Breast epithelium (tissue), 4 donors: ENCODE measurements around the gene TNRC18. TPM values are rescaled to one million over a fixed set of nuclear protein-coding genes. Genes with fewer than 3 reads are reported as not detected.

Experiments
- DNase-seq, 2 donors: peaks; one replicate each; pipeline ENCODE4 v3.0.0-alpha.2; 2019; ENCODE audit warnings: low spot score in 2 of 2
- H3K27ac ChIP-seq, 2 donors: fragments of 200-600 bp; sonication (generic) in 1 of 2; one replicate each; pipeline ENCODE4 v1.5.1; 2016 to 2019; ENCODE audit warnings: mild to moderate bottlenecking in 1 of 2
- H3K27me3 ChIP-seq, 2 donors: fragments of 200-600 bp; sonication (generic) in 1 of 2; one replicate each; pipeline versions ENCODE4 v1.5.1 to v1.6.0; 2017 to 2019; ENCODE audit warnings: control low read depth in 1 of 2, mild to moderate bottlenecking in 1 of 2
- H3K36me3 ChIP-seq: fragments of 200-600 bp; one replicate; pipeline ENCODE4 v1.5.1; 2019
- H3K4me1 ChIP-seq, 2 donors: fragments of 200-600 bp; sonication (generic); one replicate each; pipeline ENCODE4 v1.5.1; 2016 to 2019; ENCODE audit warnings: control low read depth in 1 of 2
- H3K4me3 ChIP-seq, 3 donors: fragments of 200-600 bp; sonication (generic); 1 replicate in 2 of 3; 2 replicates in 1 of 3; pipeline ENCODE4 v1.5.1; 2016 to 2019; ENCODE audit warnings: mild to moderate bottlenecking in 3 of 3, moderate library complexity in 2 of 3
- H3K9me3 ChIP-seq, 2 donors: fragments of 200-600 bp; sonication (generic) in 1 of 2; one replicate each; pipeline ENCODE4 v1.5.1; 2016 to 2019; ENCODE audit warnings: control low read depth in 1 of 2
- POLR2A ChIP-seq: fragments of 450-650 bp; IDR thresholded peaks from one replicate; pipeline ENCODE4 v1.6.1; 2016; ENCODE audit warnings: antibody characterized with exemption, mild to moderate bottlenecking, moderate library complexity
- POLR2AphosphoS5 ChIP-seq, 3 donors: sonication (generic); formaldehyde crosslinking; IDR thresholded peaks; one replicate each; pipeline ENCODE4 v1.6.1; 2017; ENCODE audit warnings: antibody characterized with exemption in 3 of 3
- intact Hi-C: fragments of 100-400 bp; cut with DNase I; formaldehyde crosslinking; loops from one replicate; pipeline ENCODE4 v1.15.1; 2023; ENCODE audit warnings: low total_unique reads
- total RNA-seq, 3 donors: library from RNA; depleted of rRNA; stranded (reverse); fragments of >200 nt; gene quantifications; one replicate each; pipeline ENCODE4 v1.1.0, GENCODE V29; 2016
- TF ChIP-seq, protein P1 (sequence below), 3 donors: fragments of 450-650 bp; IDR thresholded peaks; one replicate each; pipeline ENCODE4 v1.5.1; 2016 to 2017; ENCODE audit warnings: antibody characterized with exemption in 3 of 3, mild to moderate bottlenecking in 3 of 3, moderate library complexity in 3 of 3

TNRC18 gene
- total RNA-seq, 3 donors from 2014 or later, result 32.2 to 72.4 (median 36.9) TPM

DNA sequence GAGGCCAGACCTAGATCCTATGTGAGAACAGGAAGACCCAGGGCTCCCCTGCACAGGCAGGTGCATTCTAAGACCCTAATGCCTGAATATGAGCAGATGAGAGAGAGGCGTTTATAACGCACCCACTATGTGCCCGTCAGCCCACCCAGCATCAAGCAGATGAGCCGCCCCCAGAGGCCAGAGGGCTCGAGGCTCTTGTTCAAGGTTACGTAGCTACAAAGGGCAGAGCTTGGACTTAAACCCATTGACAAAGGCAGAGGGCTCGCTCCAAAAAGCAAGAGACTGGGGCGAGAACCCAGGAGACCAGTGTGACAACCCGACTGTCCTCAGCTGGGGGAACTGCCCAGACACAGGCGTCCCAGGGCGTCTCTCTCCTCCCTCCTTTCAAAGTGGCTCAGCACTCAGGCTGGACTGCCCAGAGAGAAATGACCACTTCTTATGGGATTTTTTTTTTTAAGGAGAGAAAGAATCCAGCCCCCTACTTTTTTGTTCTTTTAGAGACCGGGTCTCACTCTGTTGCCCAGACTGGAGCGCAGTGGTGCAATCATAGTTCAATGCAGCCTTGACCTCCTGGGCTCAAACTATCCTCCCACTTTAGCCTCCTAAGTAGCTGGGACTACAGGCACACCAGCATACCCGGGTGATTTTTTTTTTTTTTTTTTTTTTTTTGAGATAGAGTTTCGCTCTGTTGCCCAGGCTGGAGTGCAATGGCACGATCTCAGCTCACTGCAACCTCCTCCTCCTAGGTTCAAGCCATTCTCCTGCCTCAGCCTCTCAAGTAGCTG, 40.1 kb downstream of the TNRC18 start:
- peaks cover 4 to 19% of the 10 kb centered on the region in 2 donors for H3K4me1 ChIP-seq
- intact Hi-C loops, result no loop called here
- no peak overlapping the region for H3K27ac ChIP-seq
- peak overlapping the region in 1 of 3 donors; percentile 44 for H3K4me3 ChIP-seq
- no peak for TF ChIP-seq POLR2AphosphoS5 (IDR thresholded peaks at IDR 0.05)
- no peak for TF ChIP-seq POLR2A
- TF ChIP-seq, protein P1, sequence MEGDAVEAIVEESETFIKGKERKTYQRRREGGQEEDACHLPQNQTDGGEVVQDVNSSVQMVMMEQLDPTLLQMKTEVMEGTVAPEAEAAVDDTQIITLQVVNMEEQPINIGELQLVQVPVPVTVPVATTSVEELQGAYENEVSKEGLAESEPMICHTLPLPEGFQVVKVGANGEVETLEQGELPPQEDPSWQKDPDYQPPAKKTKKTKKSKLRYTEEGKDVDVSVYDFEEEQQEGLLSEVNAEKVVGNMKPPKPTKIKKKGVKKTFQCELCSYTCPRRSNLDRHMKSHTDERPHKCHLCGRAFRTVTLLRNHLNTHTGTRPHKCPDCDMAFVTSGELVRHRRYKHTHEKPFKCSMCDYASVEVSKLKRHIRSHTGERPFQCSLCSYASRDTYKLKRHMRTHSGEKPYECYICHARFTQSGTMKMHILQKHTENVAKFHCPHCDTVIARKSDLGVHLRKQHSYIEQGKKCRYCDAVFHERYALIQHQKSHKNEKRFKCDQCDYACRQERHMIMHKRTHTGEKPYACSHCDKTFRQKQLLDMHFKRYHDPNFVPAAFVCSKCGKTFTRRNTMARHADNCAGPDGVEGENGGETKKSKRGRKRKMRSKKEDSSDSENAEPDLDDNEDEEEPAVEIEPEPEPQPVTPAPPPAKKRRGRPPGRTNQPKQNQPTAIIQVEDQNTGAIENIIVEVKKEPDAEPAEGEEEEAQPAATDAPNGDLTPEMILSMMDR (IDR thresholded peaks at IDR 0.05), result no peak
- peaks cover 11% of the 10 kb centered on the region for H3K36me3 ChIP-seq
- DNase-seq, result no peak
- H3K27me3 ChIP-seq, result no peaks in the 10 kb centered on the region
- H3K9me3 ChIP-seq, result no peaks in the 10 kb centered on the region

DNA sequence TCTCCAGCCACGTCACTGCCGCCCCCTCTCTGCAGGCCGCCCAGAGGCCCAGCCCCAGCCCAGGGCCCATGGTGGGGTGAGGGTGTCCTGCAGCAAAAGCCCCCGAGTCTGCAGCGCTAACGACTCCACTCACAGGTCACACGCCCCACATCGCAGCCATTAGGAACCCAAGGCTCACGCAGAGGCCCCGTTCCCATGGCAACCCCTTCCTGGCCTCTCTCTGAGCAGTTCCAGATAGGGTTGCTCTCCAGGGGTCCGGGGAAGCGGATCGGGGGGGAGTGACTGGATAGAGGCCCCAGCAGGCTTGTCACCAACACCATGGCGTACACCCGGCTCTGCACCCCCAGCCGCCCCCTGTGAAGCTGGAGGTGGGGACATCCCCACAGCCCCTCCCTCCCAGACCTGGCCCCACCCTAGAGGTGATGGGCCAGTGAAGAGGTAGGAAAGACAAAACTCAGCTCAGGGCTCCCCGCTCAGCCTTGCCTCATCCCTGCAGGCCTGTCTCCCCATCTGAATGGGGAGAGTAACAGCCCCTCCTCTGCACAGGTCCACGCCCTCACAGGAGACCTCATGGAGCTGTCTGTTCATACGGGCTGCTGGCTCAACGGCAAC, 41.2 kb downstream of the TNRC18 start:
- Histone ChIP-seq H3K27ac (peak overlapping the region in 1 of 2 donors; percentile 20), H3K36me3 (no peaks in the 10 kb centered on the region), H3K4me3 (peak overlapping the region in 1 of 3 donors; percentile 44), H3K27me3 (no peaks in the 10 kb centered on the region), H3K4me1 (peaks cover 4 to 19% of the 10 kb centered on the region in 2 donors), H3K9me3 (no peaks in the 10 kb centered on the region)
- no peak for DNase-seq
- no peak for TF ChIP-seq POLR2AphosphoS5 (IDR thresholded peaks at IDR 0.05)
- TF ChIP-seq, protein P1 (IDR thresholded peaks at IDR 0.05), result no peak
- no peak for TF ChIP-seq POLR2A
- intact Hi-C loops, result no loop called here

DNA sequence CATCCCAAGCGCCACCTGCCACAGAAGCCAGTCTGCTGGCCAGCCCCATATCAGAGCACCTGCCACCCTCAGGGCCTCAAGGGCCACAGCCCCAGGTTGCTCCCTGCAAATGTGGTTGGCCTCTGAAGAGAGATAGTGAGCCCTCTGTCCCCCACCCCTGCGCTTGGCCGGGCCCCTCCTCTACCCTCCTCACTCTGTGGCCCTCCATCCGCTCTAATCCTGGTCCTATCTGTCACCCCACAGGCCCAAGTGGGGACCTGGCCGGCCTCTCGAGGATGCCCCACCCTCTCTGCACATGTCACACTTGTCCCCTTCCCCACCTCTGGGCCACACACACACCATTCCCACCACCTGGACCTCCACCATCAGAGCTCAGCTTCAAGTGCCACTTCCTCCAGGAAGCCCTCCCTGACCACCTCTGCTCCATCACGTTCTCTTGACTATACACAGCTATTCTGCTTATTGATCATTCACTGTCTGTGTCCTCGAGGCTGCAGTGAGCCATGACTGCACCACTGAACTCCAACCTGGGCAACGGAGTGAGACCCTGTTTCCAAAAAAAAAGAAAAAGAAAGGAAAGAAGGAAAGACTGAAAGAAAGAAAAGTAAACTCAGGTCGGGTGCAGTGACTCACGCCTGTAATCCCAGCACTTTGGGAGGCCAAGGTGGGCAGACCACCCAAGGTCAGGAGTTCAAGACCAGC, 42.4 kb downstream of the TNRC18 start:
- no peak for DNase-seq
- H3K9me3 ChIP-seq, result no peaks in the 10 kb centered on the region
- H3K4me1 ChIP-seq, result peaks cover 4 to 19% of the 10 kb centered on the region in 2 donors
- no peaks in the 10 kb centered on the region for H3K27me3 ChIP-seq
- H3K36me3 ChIP-seq, result no peaks in the 10 kb centered on the region
- peak overlapping the region in 1 of 2 donors; percentile 55 for H3K27ac ChIP-seq
- H3K4me3 ChIP-seq, result no peak overlapping the region
- no peak for TF ChIP-seq POLR2A
- TF ChIP-seq, protein P1 (IDR thresholded peaks at IDR 0.05), result no peak
- no peak for TF ChIP-seq POLR2AphosphoS5 (IDR thresholded peaks at IDR 0.05)
- intact Hi-C loops, result no loop called here

DNA sequence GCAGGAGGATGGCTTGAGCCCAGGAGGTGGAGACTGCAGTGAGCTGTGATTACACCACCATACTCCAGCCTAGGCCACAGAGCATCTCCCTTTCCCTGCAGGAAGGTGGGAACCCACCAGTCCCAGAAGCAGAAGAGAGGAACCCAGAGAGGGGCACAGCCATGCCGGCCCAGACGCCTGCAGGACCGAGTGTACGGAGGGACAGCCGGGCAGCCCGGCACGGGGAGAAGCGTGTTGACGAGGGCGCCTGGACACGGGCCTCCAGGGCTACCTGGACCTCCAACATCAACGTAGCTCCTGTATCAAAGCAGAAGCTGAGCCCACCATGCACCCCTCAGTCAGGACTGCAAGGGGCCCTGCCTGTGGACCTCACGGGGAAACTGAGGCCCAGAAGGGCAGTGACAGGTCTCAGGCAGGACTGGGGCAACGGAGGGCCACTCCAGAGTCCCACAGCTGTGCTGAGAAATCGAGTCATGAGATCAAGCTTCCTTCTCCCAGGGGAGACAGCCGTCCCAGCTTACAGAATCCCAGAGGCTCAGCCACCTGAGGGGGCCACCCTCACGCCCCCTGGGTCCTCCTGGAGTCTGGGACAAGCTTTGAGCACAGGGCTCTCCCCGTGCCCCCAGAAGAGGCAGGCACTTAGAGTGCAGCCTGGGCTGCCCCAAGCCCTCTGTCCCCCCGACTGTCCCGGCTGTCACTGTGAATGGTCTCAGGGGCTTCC, 43.1 kb downstream of the TNRC18 start:
- no peaks in the 10 kb centered on the region for H3K27me3 ChIP-seq
- H3K4me1 ChIP-seq, result peaks cover 4 to 19% of the 10 kb centered on the region in 2 donors
- intact Hi-C loops, result no loop called here
- H3K4me3 ChIP-seq, result no peak overlapping the region
- peak overlapping the region in 1 of 2 donors; percentile 61 for H3K27ac ChIP-seq
- TF ChIP-seq POLR2A (no peak), POLR2AphosphoS5 (IDR thresholded peaks at IDR 0.05) (no peak)
- TF ChIP-seq, protein P1 (IDR thresholded peaks at IDR 0.05), result no peak
- H3K9me3 ChIP-seq, result no peaks in the 10 kb centered on the region
- H3K36me3 ChIP-seq, result no peaks in the 10 kb centered on the region
- DNase-seq, result no peak
